IPS-20b (cell line): Measurements from ENCODE around the gene ROBO2.
A peak's percentile ranks its signal among the peaks of the same experiment; 100 is the strongest.

Source experiments
- H3K27ac ChIP-seq: one replicate; pipeline ENCODE4 v1.5.1; 2013; ENCODE audit warnings: low read length
- H3K27me3 ChIP-seq: 2 replicates; pipeline ENCODE4 v1.6.1; 2013; ENCODE audit warnings: mild to moderate bottlenecking, low read length, inconsistent platforms; ENCODE audit not compliant: insufficient read depth
- H3K36me3 ChIP-seq: 2 replicates; pipeline ENCODE4 v1.6.1; 2013; ENCODE audit warnings: low read depth, mild to moderate bottlenecking, inconsistent platforms, low read length, moderate library complexity; ENCODE audit not compliant: insufficient read depth
- H3K4me1 ChIP-seq: 2 replicates; pipeline ENCODE4 v1.6.1; 2013; ENCODE audit warnings: mild to moderate bottlenecking, control low read depth, inconsistent platforms, low read length, moderate library complexity; ENCODE audit not compliant: insufficient read depth
- H3K4me3 ChIP-seq: 2 replicates; pipeline ENCODE4 v1.5.1; 2013; ENCODE audit warnings: mild to moderate bottlenecking, low read length, inconsistent platforms
- H3K9ac ChIP-seq: 2 replicates; pipeline ENCODE4 v1.6.1; 2013; ENCODE audit warnings: low read depth, mild to moderate bottlenecking, inconsistent platforms, low read length, moderate library complexity
- H3K9me3 ChIP-seq: 2 replicates; pipeline ENCODE4 v1.6.1; 2013; ENCODE audit warnings: mild to moderate bottlenecking, low read depth, low read length, inconsistent platforms; ENCODE audit not compliant: insufficient read depth

Gene ROBO2

DNA sequence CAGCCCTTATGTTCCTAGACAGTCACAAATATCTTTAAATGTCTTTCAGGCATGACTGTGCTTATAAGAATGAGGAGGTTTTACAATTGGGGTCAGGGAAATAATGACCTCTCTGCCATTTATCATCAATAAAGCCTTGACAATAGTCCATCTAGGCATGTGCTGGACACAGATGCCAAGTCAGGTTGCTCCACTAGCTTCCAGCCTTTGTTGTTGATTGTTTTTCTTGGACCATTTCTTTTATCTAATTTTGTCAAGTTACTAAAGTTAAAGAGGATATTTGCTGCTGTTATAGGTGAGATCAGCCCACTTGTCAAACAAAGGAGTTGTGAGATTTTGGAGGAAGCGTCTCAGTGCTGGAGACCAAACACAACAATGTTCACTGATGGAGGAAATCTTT lies 628.0 kb downstream of the ROBO2 start:
- Histone ChIP-seq H3K9me3 (no peaks in the 10 kb centered on the region; the same call in 1 of the 2 replicates), H3K27me3 (no peaks in the 10 kb centered on the region), H3K4me3 (no peak overlapping the region), H3K36me3 (no peaks in the 10 kb centered on the region), H3K27ac (no peak overlapping the region), H3K4me1 (no peaks in the 10 kb centered on the region), H3K9ac (no peak overlapping the region)

DNA sequence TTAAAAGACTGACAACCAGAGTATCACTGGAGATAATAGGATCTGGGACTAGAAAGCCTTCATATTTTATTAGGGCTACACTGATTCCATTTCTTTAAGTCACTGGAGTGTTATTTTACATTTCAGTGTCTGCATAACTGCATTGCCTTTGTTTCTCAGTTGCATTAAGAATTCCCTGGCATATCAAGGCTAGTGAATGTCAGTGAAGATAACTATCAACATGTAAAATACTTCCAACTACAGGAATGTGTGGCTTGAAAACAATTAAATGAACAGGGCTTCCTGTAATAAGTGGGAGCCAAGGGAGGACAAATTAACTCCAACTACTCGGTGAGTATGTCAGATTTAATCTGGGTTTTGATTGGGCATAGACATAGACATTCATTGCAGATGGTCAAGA lies 628.5 kb downstream of the ROBO2 start:
- H3K4me3 ChIP-seq: no peak overlapping the region
- H3K27ac ChIP-seq: no peak overlapping the region
- H3K9me3 ChIP-seq: no peaks in the 10 kb centered on the region; the same call in 1 of the 2 replicates
- H3K4me1 ChIP-seq: no peaks in the 10 kb centered on the region
- H3K9ac ChIP-seq: no peak overlapping the region
- no peaks in the 10 kb centered on the region for H3K27me3 ChIP-seq
- no peaks in the 10 kb centered on the region for H3K36me3 ChIP-seq

DNA sequence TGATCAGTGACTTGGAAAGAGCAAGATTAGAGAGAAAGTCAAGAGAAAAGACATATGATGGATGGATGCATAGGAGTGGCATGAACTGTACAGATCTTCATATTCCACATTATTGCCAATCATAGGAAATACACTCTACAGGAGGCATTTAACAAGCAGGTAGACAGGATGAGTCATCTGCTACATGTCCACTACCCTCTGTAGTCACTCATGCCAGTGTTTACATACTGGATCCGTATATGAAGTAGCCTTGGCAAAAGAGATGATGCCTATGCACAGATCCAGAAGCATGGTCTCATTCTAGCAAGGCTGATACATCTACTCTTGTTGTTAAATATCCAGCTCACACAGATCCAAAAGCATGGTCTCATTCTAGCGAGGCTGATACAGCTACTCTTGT lies 632.1 kb downstream of the ROBO2 start:
- H3K36me3 ChIP-seq: no peaks in the 10 kb centered on the region
- H3K27me3 ChIP-seq: no peaks in the 10 kb centered on the region
- no peak overlapping the region for H3K4me3 ChIP-seq
- H3K9ac ChIP-seq: no peak overlapping the region
- H3K27ac ChIP-seq: no peak overlapping the region
- no peaks in the 10 kb centered on the region for H3K4me1 ChIP-seq
- 0 out of 2 replicates have a peak, but pooled peaks cover 6% of the 10 kb centered on the region for H3K9me3 ChIP-seq

DNA sequence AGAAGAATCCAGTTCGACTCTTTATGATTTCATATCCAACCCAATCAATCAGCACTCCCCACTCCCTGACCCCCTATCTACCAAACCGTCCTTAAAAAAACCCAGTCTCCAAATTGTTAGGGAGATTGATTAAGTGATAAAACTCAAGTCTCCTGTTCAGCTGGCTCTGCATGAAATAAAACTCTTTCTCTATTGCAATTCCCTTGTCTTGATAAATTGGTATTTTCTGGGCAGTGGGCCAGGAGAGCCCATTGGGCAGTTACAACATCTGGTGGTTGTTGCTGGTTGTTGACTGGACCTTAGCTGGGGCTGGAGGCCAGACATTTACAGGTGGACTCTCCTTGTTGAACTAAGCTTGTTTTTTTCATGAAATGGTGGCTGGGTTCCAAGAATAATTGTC lies 642.3 kb downstream of the ROBO2 start:
- H3K9me3 ChIP-seq: peaks cover 18% of the 10 kb centered on the region
- H3K4me1 ChIP-seq: peaks cover 16% of the 10 kb centered on the region; the same call in 1 of the 2 replicates
- no peak overlapping the region for H3K4me3 ChIP-seq
- H3K27me3 ChIP-seq: no peaks in the 10 kb centered on the region
- H3K36me3 ChIP-seq: no peaks in the 10 kb centered on the region
- H3K27ac ChIP-seq: no peak overlapping the region
- no peak overlapping the region for H3K9ac ChIP-seq

DNA sequence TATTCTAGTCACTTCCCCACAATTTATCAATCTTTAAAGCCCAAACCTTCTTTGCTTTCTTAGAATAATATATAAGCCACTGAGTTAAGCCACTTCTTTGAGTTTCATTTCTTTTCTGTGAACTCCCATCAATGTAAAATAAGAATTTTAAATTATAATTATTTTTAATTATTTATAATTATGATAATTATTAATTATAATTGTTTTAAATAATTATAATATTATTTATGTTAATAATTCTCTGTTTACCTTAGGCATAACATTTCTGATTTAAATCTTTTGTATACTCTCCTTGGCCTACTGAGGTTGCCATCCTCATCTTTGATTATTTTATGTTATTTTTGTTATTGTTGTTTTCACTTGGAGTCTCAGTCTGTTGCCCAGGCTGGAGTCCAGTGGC lies 644.2 kb downstream of the ROBO2 start:
- H3K27me3 ChIP-seq: no peaks in the 10 kb centered on the region
- H3K4me1 ChIP-seq: peaks cover 21% of the 10 kb centered on the region; the same call in 1 of the 2 replicates
- no peak overlapping the region for H3K4me3 ChIP-seq
- H3K9ac ChIP-seq: no peak overlapping the region
- no peak overlapping the region for H3K27ac ChIP-seq
- no peaks in the 10 kb centered on the region for H3K36me3 ChIP-seq
- peaks cover 18% of the 10 kb centered on the region for H3K9me3 ChIP-seq

DNA sequence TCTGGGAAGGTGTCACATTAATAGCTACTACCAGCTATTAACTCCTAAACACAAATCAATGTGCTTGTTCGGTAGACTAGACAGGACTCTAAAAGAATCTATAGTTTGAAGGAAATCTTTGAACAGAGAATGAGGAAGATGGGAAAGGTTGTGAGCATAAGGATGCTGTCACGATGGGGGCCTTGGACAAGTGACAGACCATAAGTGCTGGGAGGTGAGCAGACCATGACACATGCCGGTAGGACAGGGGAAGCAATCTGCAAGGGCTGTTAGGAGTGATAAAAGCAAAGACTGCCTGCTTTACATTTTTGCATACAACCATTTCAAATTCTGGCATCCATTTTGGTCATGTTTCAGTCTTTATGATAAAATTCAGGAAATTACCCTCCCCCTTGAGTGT lies 645.8 kb downstream of the ROBO2 start:
- Histone ChIP-seq H3K9me3 (peaks cover 18% of the 10 kb centered on the region), H3K4me3 (no peak overlapping the region), H3K36me3 (no peaks in the 10 kb centered on the region), H3K4me1 (peaks cover 21% of the 10 kb centered on the region; the same call in 1 of the 2 replicates), H3K27ac (no peak overlapping the region), H3K9ac (no peak overlapping the region), H3K27me3 (no peaks in the 10 kb centered on the region)

DNA sequence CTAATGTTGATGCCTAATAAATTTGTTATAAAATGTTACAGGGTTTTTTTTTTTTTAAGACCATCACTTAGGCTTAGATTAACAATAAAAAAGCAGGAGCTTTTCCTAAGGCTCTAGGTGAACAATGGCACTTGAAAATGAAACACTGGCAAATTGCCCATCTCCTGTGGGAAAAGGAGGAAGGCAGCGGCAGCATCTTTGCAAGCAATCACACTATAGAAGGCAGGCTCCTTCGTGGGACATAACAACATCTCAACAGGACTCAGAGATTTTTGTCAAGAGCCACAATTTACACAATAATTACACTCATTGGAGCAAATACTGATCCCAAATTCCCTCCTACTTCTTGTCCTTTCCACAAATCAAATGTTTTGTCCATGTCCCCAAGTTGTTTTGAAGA lies 646.7 kb downstream of the ROBO2 start:
- peak overlapping the region; percentile 0; the same call in 1 of the 2 replicates for H3K4me3 ChIP-seq
- H3K27ac ChIP-seq: no peak overlapping the region
- peaks cover 21% of the 10 kb centered on the region; the same call in 1 of the 2 replicates for H3K4me1 ChIP-seq
- H3K27me3 ChIP-seq: no peaks in the 10 kb centered on the region
- H3K36me3 ChIP-seq: no peaks in the 10 kb centered on the region
- no peak overlapping the region for H3K9ac ChIP-seq
- H3K9me3 ChIP-seq: peaks cover 14% of the 10 kb centered on the region

DNA sequence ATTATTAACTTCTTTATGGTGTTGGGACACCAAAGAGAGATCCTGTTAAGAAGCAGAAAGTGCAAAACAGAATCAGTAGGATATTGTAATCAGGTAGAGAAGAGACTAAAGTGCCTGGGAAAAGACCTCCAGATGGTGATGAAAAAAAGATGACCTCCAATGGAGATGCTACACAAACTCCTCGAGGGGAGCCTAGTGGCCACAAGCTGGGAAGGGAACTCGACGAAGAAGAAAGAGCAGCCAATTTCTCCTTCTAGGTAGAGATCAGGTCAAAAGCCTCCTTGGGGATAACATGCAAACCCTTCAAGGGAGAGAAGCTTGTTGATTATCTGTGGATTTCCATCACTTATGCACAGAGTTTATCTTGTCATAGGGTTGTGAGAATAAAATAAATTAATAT lies 647.6 kb downstream of the ROBO2 start:
- H3K27ac ChIP-seq: no peak overlapping the region
- H3K9ac ChIP-seq: no peak overlapping the region
- peaks cover 4% of the 10 kb centered on the region; the same call in 1 of the 2 replicates for H3K9me3 ChIP-seq
- peak overlapping the region; percentile 0; the same call in 1 of the 2 replicates for H3K4me3 ChIP-seq
- H3K4me1 ChIP-seq: peaks cover 21% of the 10 kb centered on the region; the same call in 1 of the 2 replicates
- no peaks in the 10 kb centered on the region for H3K27me3 ChIP-seq
- H3K36me3 ChIP-seq: no peaks in the 10 kb centered on the region

DNA sequence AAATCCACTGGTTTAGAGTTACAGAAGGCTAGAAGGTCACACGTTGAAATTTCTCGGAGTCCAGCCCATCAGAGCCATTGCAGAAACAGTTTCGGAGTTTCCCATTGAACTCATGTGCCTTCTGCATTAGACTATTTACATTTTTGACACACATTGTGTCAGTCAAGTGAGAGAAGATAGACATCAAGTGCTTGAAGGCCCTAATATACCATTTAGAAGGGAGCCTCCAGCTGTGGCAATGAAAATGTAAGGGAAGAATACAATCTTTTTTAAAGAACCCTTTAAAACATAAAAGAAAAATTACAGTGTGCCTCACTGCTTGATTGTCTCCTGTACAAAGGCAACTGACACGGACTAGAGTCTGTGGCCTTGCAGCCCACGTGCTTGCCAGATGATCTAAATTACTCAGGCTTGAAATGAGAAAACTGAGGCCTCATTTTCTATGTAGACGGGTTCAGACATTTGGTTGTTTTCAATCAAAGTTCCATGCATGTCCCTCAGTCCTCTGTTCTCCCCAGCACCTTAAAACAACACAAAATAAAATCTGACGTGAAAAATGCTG lies 650.5 kb downstream of the ROBO2 start:
- H3K27ac ChIP-seq: no peak overlapping the region
- peaks cover 18% of the 10 kb centered on the region; the same call in 1 of the 2 replicates for H3K4me1 ChIP-seq
- no peaks in the 10 kb centered on the region for H3K36me3 ChIP-seq
- H3K9ac ChIP-seq: no peak overlapping the region
- no peaks in the 10 kb centered on the region for H3K27me3 ChIP-seq
- no peak overlapping the region for H3K4me3 ChIP-seq
- no peaks in the 10 kb centered on the region for H3K9me3 ChIP-seq

DNA sequence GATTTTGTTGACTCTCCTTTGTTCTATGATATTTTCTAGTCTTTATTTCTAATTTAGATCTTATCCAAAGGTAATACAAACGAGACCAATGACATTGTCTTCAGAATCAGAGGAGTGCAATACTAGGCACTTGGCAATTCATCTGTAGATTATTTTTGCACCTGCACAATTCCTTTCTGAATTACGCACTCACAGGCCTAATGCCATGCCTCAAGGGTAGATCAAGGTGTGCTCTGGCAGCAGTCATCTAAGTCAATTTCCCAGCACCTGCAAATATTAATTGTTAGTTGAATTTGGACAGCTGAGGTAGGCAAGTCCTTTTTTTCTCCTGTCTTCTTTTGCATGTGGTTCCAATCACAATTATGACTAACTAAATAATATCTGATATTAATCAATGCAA lies 653.2 kb downstream of the ROBO2 start:
- Histone ChIP-seq H3K9me3 (no peaks in the 10 kb centered on the region), H3K4me1 (no peaks in the 10 kb centered on the region; the same call in 1 of the 2 replicates), H3K36me3 (no peaks in the 10 kb centered on the region), H3K27ac (no peak overlapping the region), H3K27me3 (no peaks in the 10 kb centered on the region), H3K4me3 (no peak overlapping the region), H3K9ac (no peak overlapping the region)

DNA sequence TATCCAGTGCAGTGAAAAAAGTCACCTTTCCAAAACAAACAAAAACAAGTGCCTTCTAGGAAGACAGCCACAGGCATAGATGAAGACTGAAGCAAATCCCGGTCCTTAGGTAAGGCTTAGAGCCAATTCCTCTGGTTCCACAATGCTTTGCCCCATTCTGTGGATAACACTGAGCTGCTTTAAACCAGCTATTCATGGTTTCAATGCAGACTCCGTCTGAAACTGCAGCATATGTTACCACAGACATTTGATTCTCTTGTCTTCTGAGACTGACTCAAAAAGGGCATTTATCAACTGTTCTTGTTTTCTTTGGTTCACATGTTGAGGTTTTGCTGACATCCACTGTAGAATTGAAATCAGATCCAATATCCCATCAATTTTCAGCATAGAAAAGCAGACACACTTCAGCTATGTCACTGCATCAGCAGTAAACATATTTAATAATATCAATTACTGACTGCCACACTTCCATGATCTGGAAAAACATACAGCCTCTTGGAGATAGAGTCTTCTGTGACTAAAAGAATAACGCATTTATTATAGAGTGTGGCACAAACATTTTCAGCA lies 659.3 kb downstream of the ROBO2 start:
- Histone ChIP-seq H3K9ac (no peak overlapping the region), H3K4me1 (no peaks in the 10 kb centered on the region), H3K27me3 (no peaks in the 10 kb centered on the region), H3K9me3 (no peaks in the 10 kb centered on the region), H3K4me3 (no peak overlapping the region), H3K36me3 (no peaks in the 10 kb centered on the region), H3K27ac (no peak overlapping the region)
